A549 treated with AZD9567 at 1 μM for 4 hours (cell line): Measurements from ENCODE around the gene COMTD1. TPM values are rescaled to one million over a fixed set of nuclear protein-coding genes. Genes with fewer than 3 reads are reported as not detected.

Experiments
- total RNA-seq: library from RNA; stranded (reverse); fragments of 200-300 nt; extraction: Qiagen RNA extraction; gene quantifications from 5 replicates; pipeline ENCODE4 v1.2.3, GENCODE V29; 2022; ENCODE audit not compliant: insufficient read depth

Gene COMTD1
- 20.6 to 58.0 TPM (median 53.9 TPM) in 5 replicates for total RNA-seq

DNA sequence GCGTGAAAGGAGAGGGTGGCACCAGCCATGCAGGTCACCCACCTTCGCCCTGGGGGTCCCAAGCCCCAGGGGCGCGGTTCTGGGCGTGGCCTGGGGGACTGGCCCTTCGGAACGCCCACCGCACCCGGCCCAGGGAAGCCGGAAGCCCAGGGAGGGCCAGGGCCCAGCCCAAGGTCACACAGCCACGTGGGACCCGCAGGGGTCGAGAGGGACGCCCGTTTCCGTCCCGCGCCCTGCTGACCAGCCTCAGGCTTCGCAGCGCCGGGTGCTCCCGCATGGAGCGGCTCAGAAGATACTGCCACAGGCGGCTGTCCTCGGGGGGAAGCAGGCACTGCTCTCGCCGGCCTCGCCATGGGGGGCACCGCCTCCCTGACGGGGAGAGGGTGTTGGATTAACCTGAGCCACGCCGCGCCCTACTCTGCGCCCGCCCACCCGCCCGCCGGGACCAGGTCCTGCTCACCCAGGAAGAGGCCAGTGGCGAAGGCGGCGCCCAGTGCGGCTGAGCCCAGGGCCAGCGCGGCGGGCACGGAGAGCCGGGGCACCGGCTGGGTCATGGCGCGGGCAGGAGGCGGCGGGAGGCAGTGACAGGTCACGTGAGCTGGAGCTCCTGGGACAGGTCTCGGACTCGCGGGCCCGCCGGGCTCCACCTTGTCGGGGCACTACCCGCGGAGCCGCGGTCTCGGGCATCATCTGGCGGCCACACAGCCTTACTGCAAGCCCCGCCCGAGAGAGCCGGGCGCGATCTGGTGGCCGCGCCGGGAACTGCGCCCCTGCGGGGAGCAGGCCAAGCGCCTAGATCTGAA, at the start of gene COMTD1:
Gene COMTD1 (minus strand): TSS at position 583 of the 803 bp plus-strand sequence. CDS start 29 bp downstream, at position 554.

DNA sequence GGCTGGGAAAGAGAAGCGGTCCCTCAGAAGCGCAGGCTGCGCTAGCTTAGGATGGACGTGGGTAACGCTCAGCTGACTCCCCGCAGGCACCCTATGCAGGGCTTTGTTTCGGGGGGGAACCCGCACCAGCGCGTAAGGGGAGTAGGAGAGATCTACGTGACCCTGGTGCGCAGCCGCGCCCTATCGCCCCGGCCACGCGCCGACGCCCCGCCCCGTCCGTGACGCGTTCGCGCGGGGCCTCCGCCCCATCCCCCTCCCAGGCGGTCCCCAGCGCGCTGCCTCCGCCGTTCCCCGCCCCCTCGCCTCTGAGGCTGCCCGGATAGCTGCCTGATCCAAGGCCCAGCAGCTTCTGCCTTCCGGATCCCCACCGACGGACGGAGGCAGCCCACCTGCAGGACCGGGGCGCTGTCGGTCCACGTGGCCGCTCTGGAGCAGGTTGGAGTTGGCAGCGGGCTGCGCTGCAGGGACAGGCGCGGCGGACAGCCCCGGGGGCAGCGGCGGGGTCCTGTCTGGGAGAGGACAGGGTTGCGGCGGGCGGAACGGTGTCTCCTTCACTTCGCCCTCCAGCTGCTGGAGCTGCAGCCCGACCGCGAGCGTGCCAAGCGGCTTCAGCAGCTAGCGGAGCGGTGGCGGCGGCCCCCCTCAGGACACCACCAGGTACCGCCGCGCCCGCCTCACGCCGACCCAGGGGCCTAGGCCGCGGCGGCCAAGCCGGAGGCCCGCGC, 25.3 kb downstream of the COMTD1 start, which contains the start of gene VDAC2:
Gene VDAC2 (plus strand): TSS at position 515 of the 725 bp plus-strand sequence. CDS start 363 bp downstream, outside the sequence.

Other genes with a start within 250 kb of the COMTD1 start
- gene SAMD8, start 124.3 kb downstream of the COMTD1 start, total RNA-seq, result 9.4 to 14.6 TPM (median 12.8 TPM) in 5 replicates
- gene VDAC2, start 25.2 kb downstream of the COMTD1 start, total RNA-seq, result 290 to 393 TPM (median 303 TPM) in 5 replicates
- 6.2 to 9.9 TPM (median 9.2 TPM) in 5 replicates for gene ZNF503, start 165.8 kb upstream of the COMTD1 start, total RNA-seq
- gene LRMDA, start 195.7 kb upstream of the COMTD1 start, total RNA-seq, result 2.2 to 6.4 TPM (median 4.8 TPM) in 5 replicates